GM19193 (cell line): ENCODE measurements around the gene CD247.

ENCODE experiments used
- POLR2A ChIP-seq: IDR thresholded peaks from 4 replicates; pipeline ENCODE4 v1.6.1; 2011; ENCODE audit not compliant: insufficient read depth, insufficient read length; ENCODE audit errors: extremely low read depth

Gene CD247

DNA sequence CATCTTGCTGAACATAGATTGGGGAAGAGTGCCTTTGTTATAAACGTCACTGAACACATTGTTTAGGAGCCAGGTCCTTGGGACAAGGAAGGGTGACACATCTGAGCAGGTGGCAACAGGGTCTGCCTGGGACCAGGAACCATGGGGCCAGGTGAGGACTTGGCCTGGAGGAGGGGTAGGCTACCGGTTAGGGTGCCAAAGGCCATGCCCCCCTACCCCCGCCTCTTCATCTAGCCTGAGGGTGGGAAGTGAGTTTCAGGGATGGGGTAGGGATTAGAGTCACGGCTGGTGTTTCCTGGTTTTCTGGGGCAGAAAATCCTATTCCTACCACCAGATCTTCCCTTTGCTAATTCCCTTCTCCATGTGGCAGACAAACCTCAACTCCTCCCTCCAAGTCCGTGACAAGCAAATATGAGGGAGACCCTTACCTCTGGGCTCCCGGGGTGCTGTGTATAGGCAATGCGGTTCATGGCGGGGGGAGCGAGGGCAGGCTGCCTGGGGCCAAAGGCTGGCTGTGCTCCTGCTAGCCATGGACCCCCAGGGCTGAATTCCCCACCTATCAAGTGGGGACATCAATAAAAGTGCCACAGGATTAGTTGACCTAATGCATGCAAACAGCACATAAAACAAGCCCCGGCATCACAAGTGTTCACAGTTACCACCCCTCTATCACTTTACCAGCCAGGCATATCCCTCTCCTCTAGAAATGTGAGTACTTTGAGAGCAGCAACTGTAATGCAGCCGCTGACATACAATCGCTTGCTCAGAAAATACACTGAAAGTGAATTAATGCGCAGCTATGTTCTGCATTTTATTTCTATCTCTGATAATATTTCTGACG is 14.5 kb downstream of the CD247 start:
- TF ChIP-seq POLR2A: no peak

DNA sequence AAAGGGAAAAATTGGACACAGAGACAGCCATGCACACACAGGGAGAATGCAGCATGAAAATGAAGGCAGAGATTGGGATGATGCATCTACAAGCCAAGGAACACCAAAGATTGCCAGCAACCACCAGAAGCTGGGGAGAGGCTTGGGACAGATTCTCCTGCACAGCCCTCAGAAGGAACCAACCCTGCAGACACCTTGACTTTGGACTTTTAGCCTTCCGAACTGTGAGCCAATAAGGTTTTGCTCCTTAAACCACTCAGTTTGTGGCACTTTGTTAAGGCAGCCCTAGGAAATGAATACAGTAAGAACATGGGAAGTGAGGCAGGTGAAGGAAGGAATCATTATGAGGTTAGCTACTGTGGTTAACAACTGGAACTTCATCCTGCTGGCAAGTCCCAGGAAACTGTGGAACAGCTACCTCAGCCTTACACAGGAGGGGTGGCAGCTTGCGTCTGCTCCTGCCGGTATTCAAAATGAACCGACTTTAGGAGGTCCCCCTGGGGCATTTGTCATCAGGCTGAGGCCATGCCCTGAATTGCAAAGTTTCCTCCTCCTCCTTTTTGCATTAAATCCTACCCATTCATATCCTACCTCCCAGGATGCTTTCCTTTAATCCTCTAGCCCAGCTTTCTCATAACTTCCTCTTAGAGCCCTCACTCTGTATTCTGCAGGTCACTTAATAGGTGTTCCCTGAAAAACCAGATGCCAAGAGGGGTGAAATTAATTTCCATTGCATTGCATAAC is 15.4 kb downstream of the CD247 start:
- TF ChIP-seq POLR2A: no peak

DNA sequence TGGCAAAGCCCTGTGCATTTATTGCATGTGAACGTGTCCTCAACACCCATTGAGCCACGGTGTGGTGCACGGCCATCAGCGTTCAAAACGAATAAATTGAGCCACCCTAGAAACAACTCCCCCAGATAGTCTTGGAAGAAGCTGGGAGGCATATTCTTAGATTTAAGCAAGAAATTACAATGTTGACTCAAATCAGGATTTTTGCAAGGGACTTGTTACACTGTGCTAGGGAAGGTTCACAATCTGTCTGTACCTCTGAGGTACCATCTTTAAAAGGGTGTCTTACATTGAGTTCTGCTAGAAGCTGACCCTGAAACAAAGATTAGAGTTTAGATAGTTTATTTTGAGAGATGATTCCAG is 16.2 kb downstream of the CD247 start:
- TF ChIP-seq POLR2A: no peak

DNA sequence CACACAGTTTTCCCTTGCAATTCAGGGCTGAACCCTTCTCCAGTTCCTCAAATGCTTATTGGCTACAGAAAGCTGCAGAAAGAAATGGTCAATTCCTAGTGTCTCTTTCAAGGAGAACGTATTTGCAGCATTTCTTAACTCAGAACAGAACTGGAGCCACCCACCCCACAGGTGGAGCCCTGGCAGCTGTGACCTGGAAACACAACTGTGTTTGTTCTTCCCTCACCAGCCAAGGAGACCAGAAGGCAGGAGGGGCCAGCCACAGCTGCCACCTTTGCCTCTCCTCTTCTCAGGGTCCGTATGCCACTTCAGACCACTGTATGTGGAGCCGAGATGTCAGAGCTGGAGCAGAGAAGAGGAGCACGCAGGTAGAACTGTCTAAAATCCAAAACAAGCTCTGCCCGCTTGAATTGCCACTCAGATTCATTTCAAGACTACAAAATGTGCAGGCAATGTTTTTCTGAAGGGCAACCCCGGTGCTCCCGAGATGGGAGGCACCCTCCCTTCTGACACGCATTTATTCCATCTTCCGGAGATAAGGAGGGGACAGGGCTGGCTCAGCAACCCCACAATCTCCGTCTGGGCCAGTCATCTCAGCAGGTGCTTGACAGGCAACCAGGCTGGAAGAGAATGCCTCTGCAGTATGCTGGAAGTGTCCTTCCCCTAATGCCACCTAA is 16.7 kb downstream of the CD247 start:
- TF ChIP-seq POLR2A: no peak

DNA sequence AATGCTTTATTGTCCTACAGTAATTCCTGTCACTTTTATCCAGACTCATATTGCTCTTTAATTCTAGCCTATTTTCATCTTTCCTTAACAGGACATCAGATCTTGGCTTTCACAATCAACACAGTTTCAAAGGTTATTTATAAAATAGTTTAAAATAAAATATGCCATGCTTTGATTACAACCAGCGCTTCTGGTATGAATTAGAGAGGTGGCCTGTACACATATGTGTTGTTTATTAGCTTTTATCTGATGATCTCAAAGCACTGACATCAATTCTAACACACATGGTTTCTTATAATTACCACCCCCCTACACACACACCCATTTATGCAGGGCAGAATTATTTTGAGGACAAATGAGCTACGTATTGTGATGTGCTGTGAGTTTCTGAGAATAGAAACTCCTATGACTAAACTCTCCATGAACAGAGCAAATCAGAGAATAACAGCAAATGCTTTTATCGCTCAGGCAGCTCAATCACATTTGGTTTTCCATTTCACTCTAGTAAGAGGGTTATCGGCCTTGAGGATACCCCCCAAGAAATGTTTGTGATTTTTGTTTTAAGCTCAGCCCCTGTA is 18.0 kb downstream of the CD247 start:
- no peak for TF ChIP-seq POLR2A

DNA sequence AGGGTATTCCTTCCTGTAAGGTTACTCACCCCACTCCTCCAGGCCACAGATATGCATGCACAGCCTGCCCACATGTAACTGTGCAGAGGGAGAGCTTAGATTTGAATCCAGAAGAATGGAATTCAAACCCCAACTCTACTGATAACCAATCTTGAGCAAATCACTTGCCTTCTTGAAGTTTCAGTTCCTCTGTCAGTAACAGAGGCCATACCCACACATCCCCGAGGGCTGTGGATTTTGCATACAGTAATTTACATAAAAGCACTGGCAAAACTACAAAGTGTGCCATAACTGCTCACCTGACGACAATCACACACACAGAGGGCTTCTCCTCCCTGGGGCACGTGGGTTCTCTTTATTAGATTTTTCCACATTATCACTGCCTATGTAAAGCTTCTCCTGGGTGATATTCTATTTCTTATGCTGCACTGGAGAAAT is 18.6 kb downstream of the CD247 start:
- TF ChIP-seq POLR2A: no peak

DNA sequence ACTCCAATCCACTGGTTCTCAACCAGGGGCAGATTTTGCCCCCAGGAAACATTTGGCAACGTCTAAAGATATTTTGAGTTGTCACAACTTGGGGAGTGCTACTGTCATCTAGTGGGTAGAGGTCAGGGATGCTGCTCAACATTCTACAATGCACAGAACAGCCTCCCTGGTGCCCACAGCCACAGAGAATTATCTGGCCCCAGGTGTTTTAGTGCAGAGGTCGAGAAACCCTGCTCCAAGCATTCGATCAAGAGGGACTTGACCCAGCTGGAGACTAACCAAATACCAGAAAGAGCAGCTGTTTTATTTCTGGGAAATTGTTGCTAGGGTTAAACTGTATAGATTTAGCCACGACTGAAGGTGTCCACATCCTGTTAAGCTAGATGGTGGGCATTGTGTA is 19.2 kb downstream of the CD247 start:
- no peak for TF ChIP-seq POLR2A

DNA sequence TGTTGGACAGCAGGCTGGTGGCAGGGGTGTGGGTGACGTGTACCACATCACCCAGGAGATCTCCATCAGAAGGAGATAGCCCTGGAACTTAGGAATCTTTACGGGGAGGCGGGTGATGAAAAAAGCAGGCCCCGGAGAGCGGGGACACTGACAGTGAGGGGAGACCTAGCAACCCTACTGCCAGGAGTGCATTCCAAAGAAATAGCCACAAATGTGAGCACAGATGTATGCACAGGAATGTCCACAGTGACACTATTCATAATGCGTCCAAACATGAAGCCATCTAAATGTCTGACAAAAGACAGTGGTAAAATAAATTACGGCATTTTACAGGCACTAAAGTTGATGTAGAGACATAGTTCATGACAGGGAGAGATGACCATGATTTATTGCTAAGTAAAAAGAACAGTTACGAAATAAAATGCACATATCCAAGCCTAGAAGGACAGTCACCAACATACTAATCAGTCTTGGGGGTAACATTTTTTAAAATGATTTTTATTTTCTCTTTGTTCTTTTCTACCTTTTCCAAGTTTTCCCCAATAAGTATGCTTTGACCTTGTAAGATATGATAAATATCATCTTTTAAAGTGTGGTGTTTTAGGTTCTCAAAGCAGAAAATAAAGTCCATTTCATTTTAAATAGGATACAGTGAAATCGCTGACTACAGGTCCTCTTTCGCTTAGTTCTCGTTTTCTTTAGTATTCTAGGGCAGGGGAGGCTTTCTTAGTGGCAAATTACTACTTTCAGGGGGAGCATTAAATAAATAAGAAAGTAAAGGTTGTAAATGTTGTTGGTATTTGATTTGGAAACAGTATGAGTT is 21.3 kb downstream of the CD247 start:
- TF ChIP-seq POLR2A: no peak

DNA sequence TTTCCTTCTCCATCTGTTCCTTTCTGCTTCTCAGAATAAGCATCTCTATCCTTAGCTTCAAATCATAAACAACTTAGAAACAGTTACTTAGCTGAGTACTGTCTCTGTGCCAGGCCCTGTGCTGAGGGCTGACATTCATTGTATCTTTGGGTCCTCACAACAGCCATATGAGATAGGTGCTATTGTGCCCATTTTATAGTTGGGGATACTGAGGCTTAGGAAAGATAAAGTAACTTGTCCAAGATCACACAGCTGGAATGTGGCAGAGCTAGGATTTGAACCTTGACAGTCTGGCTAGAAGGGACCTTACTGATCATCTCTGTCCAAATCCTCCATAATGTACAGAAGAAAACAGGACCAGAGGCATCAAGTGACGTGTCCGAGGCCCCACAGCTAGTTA is 25.0 kb downstream of the CD247 start:
- no peak for TF ChIP-seq POLR2A

DNA sequence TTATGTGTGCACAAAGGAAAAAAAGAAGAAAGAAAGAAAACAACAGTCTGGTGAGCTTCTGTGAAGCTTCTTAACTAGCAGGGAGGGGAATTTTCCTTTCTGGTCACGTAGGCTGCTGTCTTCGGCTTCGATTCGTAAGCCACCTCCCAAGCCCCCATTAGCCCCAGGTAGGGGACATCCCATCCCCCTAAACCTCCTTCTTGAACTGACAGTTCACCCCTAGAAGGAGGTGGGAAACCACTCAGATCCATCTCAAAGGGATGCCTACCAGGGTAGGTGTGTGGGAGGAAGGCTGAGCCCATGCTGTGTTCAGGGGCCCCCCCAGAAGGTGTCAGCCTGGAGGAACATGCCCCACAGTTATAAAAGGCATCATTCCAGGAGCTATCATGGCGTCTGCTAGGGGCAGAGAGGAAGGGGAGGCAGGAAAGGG is 25.8 kb downstream of the CD247 start:
- TF ChIP-seq POLR2A: no peak

DNA sequence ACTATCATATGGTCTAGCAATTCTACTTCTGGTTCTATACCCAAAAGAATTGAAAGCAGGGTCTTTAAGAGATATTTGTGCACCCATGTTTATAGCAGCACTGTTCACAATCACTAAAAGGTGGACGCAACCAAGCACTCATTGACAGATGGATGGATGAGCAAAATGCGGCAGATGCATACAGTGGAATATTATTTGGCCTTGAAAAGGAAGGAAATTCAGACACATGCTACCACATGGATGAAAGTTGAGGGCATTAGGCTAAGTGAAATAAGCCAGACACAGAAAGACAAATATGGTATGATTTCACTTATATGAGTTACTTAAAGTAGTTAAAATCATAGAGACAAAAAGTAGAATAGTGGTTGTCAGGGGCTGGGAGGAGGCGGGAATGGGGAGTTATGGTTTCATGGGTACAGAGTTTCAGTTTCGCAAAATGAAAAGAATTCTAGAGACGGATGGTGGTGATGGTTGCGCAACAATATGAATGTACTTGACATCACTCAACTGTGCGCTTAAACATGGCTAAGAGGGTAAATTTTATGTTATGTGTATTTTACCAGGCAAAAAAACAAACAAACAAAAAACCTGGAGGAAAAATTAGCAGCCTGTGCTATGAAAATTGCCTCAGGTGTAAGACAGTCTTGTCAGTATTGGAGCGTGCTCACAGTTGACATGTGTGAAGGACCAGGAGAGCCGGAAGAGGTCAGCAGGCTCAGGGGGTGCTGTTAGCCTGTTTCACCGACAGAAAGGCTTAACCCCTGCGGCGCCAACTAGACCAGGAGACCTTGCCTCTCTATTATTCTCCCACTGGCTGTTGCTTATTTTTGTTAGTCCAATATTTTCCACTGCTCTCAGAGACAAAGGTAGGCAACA is 26.5 kb downstream of the CD247 start:
- no peak for TF ChIP-seq POLR2A

DNA sequence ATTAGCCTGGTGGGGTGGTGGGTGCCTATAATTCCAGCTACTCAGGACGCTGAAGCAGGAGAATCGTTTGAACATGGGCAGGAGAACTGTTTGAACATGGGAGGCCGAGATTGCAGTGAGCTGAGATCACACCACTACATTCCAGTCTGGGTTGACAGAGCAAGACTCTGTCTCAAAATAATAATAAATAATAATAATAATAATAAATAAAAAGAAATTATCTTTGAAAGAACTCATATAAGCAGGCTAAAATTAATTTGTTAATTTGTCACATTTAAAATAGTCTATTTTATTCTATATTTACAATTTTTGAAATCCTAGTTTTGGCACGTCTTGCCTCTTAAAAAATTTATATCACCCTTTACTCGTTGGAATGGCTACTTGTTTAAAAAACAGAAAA is 27.6 kb downstream of the CD247 start:
- no peak for TF ChIP-seq POLR2A

DNA sequence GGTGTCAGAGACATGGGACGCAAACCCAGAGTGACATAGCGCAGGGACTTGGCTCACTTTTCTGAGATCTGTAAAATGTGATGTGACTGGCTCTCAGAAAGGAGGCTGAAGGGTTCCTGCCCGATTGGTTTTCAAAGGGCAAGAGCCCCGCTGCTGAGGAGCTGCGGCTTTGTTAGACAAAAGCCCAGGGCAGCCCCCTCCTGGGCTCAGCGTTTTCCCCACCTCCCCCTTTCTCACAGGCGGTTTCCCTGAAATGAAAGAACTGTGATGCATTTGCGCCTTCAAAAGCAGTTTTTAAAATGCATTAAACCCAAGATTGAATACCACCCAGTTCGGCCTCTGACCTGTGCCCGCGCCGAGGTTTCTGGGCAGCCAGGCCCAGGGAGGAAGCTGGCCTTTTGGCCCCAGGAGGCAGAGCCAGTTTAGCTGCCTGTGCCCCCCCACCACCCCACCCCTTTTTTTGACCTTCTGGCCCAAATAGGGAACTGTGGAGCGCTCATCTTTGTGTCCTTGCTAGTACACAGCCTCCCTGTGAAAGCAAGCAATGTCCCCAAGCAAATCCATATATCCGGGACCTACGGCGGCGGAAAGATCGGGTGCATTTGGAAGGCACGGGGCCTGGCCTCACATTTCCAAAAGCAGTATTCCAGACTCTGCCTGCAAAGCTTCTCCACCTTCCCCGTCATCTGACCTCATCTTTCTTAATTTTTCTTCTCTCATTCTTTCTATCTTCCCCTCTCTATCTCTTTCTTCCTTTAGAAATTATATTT is 28.6 kb downstream of the CD247 start:
- TF ChIP-seq POLR2A: no peak

DNA sequence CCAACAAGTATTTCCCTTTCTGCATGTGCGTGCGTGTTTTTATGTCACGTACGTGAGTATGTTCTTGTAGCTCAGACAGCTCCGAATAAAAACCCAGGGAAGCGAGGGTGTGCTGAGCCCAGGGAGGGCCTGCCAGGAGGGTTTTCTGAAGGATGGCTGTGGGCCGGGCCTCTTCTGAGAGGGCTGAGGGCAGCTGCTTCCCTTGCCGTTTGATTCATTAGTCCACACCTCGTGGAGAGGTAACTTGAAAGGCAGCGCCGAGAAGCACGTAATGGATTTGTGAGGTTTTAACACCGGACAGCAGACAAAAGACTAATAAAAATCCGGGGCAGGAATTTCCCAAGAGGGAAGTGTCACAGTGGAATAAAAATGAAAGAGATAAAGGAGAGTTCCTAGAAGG is 29.5 kb downstream of the CD247 start:
- TF ChIP-seq POLR2A: no peak

DNA sequence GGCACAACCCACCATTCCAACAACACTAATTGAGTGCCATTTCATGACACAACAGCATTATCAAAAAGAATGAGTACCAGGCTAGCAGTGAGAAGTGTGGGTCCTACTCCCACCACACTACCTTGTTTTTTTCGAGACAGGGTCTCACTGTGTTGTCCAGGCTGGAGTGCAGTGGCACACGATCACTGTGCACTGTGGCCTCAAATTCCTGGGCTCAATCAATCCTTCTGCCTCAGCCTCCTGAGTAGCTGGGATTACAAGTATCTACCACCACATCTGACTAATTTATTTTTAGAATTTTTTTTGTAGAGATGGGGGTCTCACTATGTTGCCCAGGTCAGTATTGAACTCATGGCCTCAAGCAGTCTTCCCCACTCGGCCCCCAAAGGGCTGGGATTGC is 30.7 kb downstream of the CD247 start:
- TF ChIP-seq POLR2A: no peak
